ENCODE measurements around the gene RTF2.

Gene RTF2

GRCh38 chr20:56468316-56469076 lies at the start of gene RTF2:
RTF2 (plus strand) TSS chr20:56468627; CDS start chr20:56468698, 71 bp downstream.
- DNase-seq: peak; percentile 92

GRCh38 chr20:56420028-56420427 lies 48.4 kb upstream of the RTF2 start:
- DNase-seq: no peak

GRCh38 chr20:56420940-56421688 lies 47.3 kb upstream of the RTF2 start:
- DNase-seq: no peak

- DNase-seq: peak; percentile 86
These were observed 46.2 kb upstream of the RTF2 start for GRCh38 chr20:56422076-56422823.

GRCh38 chr20:56422824-56423189 lies 45.6 kb upstream of the RTF2 start:
- DNase-seq: no peak

- no peak for DNase-seq
These were observed 45.2 kb upstream of the RTF2 start for GRCh38 chr20:56423211-56423610.

- DNase-seq: no peak
These were observed 44.5 kb upstream of the RTF2 start for GRCh38 chr20:56423886-56424285.

GRCh38 chr20:56424931-56425330 lies 43.5 kb upstream of the RTF2 start:
- DNase-seq: no peak

GRCh38 chr20:56426026-56426425 lies 42.4 kb upstream of the RTF2 start:
- DNase-seq: no peak

GRCh38 chr20:56426926-56427325 lies 41.5 kb upstream of the RTF2 start:
- no peak for DNase-seq

GRCh38 chr20:56427797-56428196 lies 40.6 kb upstream of the RTF2 start:
- no peak for DNase-seq

- DNase-seq: no peak
These were observed 40.0 kb upstream of the RTF2 start for GRCh38 chr20:56428410-56428809.

- DNase-seq: no peak
These were observed 39.5 kb upstream of the RTF2 start for GRCh38 chr20:56428881-56429280.

GRCh38 chr20:56429502-56429901 lies 38.9 kb upstream of the RTF2 start:
- peak; percentile 66 for DNase-seq

GRCh38 chr20:56429941-56430340 lies 38.5 kb upstream of the RTF2 start:
- DNase-seq: no peak

- DNase-seq: no peak
These were observed 38.0 kb upstream of the RTF2 start for GRCh38 chr20:56430461-56430860.

GRCh38 chr20:56430957-56431356 lies 37.5 kb upstream of the RTF2 start:
- DNase-seq: no peak

GRCh38 chr20:56431471-56431870 lies 37.0 kb upstream of the RTF2 start:
- no peak for DNase-seq

GRCh38 chr20:56433221-56433879 lies 35.1 kb upstream of the RTF2 start:
- DNase-seq: no peak

- DNase-seq: no peak
These were observed 34.6 kb upstream of the RTF2 start for GRCh38 chr20:56433880-56434255.

GRCh38 chr20:56437196-56437960 lies 31.0 kb upstream of the RTF2 start:
- no peak for DNase-seq

GRCh38 chr20:56438284-56438683 lies 30.1 kb upstream of the RTF2 start:
- no peak for DNase-seq

Data from HCEC 1CT (cell line).